Measurements from ENCODE around the gene MPLKIP.
"Not testable (repeated sequence)": the region's sequence is repeated elsewhere in the genome, so short reads cannot be mapped to it uniquely, and the experiment has no call there.

DNA sequence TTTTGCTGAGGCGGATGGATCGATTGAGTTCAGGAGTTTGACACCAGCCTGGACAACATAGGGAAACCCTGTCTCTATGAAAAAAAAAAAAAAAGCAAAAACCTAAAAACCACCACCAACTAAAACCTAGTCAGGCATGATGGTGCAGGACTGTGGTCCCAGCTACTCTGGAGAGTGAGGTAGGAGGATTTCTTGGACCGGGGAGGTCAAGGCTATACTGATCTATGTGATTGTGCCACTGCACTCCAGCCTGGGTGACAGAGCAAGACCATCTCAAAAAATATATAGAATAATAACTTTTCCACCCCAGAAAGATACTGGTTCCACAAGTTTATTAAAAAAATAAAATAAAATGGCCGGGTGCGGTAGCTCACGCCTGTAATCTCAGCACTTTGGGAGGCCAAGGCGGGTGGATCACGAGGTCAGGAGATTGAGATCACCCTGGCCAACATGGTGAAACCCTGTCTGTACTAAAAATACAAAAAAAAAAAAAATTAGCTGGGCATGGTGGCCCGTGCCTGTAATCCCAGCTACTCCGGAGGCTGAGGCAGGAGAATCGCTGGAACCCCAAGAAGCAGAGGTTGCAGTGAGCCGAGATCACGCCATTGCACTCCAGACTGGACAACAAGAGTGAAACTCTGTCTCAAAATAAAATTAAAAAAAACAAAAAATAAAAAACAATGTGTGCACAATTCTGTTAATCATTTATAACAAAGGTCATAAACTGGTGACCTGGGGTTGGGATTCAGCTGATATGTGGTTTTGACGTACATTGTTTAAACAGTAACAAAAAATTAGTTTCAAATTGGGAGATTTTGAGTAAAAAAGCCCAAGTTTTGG lies 12.1 kb downstream of the MPLKIP start:
- TF ChIP-seq, protein P1, sequence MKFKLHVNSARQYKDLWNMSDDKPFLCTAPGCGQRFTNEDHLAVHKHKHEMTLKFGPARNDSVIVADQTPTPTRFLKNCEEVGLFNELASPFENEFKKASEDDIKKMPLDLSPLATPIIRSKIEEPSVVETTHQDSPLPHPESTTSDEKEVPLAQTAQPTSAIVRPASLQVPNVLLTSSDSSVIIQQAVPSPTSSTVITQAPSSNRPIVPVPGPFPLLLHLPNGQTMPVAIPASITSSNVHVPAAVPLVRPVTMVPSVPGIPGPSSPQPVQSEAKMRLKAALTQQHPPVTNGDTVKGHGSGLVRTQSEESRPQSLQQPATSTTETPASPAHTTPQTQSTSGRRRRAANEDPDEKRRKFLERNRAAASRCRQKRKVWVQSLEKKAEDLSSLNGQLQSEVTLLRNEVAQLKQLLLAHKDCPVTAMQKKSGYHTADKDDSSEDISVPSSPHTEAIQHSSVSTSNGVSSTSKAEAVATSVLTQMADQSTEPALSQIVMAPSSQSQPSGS (CRISPR knock-in tag; IDR thresholded peaks at IDR 0.05; ENCODE audit: borderline replicate concordance, low read depth) = not testable (repeated sequence)
- TF ChIP-seq, protein P2, sequence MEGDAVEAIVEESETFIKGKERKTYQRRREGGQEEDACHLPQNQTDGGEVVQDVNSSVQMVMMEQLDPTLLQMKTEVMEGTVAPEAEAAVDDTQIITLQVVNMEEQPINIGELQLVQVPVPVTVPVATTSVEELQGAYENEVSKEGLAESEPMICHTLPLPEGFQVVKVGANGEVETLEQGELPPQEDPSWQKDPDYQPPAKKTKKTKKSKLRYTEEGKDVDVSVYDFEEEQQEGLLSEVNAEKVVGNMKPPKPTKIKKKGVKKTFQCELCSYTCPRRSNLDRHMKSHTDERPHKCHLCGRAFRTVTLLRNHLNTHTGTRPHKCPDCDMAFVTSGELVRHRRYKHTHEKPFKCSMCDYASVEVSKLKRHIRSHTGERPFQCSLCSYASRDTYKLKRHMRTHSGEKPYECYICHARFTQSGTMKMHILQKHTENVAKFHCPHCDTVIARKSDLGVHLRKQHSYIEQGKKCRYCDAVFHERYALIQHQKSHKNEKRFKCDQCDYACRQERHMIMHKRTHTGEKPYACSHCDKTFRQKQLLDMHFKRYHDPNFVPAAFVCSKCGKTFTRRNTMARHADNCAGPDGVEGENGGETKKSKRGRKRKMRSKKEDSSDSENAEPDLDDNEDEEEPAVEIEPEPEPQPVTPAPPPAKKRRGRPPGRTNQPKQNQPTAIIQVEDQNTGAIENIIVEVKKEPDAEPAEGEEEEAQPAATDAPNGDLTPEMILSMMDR (IDR thresholded peaks at IDR 0.05) = not testable (repeated sequence)
- TF ChIP-seq FOXJ3 (CRISPR knock-in tag; IDR thresholded peaks at IDR 0.05; ENCODE audit: borderline replicate concordance); ZNF263 (CRISPR knock-in tag; IDR thresholded peaks at IDR 0.05; ENCODE audit: low read depth); ZNF138 (CRISPR knock-in tag; conservative IDR thresholded peaks at IDR 0.05); NR1H2 (CRISPR knock-in tag; IDR thresholded peaks at IDR 0.05); KAT7 (CRISPR knock-in tag; IDR thresholded peaks at IDR 0.05; ENCODE audit: borderline replicate concordance); ELF4 (CRISPR knock-in tag; IDR thresholded peaks at IDR 0.05; ENCODE audit: low read depth); ZNF281 (CRISPR knock-in tag; IDR thresholded peaks at IDR 0.05): not testable (repeated sequence)
- TF ChIP-seq, protein P3, sequence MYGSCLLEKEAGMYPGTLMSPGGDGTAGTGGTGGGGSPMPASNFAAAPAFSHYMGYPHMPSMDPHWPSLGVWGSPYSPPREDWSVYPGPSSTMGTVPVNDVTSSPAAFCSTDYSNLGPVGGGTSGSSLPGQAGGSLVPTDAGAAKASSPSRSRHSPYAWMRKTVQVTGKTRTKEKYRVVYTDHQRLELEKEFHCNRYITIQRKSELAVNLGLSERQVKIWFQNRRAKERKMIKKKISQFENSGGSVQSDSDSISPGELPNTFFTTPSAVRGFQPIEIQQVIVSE (CRISPR knock-in tag; IDR thresholded peaks at IDR 0.05; ENCODE audit: borderline replicate concordance) = not testable (repeated sequence)

Measured in WTC11 (cell line).